HG03135 (cell line): ENCODE measurements around the gene HADH.
"Not testable (repeated sequence)": the region's sequence is repeated elsewhere in the genome, so short reads cannot be mapped to it uniquely, and the experiment has no call there.

ENCODE experiments used
- ATAC-seq: cut with Tn5 transposase; IDR thresholded peaks from one replicate; pipeline ENCODE4 v1.9.1; 2021; ENCODE audit warnings: mild to moderate bottlenecking, moderate library complexity; ENCODE audit not compliant: unreplicated experiment

The HADH gene

GRCh38 chr4:107989537-107990386 lies at the start of gene HADH:
TSS of gene HADH (plus strand) at chr4:107989889. CDS start at chr4:107989933, 44 bp downstream.
- ATAC-seq: peak; percentile 98

DNA sequence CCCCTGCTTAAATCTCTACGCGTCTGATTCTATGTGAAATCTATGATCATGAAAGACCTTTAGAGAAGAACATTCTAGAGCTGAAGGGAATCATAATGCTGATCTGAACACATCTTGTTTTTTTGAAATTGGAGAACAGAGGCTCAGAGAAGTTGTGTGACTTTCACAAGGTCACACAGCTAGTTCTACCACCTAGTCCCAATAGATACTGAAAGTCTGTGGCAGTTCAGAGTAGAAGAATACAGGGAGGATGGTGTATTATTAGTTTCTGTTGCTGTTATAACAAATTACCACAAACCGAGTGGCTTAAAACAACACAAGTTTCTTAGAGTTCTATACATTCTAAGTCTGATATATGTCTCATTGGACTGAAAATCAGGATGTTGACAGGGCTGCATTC lies 43.9 kb upstream of the HADH start:
- ATAC-seq: no peak

DNA sequence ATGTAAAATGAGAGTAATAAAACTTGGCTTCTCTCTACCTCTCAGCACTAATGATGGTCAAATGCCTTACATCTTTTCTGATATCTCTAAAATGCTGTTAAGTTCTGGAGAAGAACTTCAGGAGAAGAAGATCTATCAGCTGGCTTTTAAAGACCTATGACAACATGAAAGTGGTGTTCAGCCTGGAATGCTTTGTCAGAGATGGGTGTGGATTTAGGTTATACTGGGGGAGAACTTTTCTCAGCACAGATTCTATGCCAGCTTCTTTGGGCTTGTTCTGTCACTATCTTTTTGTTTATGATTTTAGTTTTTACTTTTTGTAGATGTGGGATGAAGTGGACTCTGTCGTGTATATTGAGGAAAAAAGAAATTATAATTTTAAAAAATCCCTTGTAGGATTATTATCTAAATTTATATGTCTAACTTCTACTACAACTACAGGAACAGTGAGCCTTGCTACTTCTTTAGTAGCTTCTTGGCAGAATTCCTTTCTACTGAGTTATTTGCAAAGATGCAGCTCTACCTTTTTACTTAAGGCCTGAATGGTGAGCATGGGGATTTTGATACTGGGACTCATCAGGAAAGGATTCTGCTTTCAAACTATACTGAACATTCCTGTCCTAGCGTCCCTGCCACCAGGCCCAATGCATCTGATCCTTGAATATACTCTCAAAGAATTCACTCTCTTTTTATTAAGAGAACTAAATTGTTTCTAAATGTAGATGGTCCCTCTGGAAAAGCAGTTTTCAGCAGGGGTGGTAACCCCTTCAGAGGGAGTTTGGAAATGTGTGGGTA lies 38.7 kb upstream of the HADH start:
- ATAC-seq: no peak

GRCh38 chr4:107951551-107951950 lies 38.1 kb upstream of the HADH start:
- no peak for ATAC-seq

DNA sequence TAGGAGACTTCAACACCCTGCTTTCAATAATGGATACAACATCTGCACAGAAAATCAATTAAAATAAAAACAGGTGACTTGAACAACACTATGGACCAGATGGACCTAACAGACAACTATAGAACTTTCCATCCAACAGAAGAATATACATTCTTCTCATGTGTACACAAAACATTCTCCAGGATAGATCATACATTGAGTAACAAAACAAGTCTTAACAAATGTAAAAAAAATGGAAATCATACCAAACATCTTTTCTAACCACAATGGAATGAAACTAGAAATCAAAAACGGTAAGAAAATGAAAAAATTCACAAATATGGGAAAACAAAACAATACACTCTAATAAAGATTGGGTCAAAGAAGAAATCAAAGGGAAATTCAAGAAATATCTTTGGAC lies 33.7 kb upstream of the HADH start:
- ATAC-seq: no peak

DNA sequence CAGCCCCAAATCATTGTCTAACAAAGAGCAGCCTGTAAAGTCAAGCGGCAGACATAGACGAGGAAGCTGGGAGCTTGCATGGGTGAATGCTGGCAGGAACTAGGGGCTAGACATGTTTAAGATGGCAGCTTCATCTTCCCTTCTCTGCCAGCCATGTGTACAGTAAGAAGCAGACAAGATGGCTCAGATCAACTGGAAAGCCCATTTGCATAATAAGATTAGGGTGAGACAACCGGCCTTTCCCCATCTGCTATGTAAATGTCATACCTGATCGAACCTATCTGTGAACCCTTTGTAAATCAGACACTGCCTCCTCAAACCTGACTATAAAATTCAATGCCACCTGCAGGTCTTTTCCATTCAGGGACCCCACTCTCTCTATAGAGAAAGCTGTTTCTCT lies 22.8 kb upstream of the HADH start:
- no peak for ATAC-seq

DNA sequence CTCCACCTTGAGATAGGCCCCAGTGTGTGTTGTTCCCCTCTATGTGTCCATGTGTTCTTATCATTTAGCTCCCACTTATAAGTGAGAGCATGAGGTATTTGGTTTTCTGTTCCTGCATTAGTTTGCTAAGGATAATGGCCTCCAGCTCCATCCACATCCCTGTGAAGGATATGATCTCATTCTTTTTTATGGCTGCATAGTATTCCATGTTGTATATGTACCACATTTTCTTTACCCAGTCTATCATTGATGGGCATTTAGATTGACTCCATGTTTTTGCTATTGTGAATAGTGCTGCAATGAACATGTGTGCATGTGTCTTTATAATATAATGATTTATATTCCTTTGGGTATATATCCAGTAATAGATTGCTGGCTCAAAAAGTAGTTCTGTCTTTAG lies 22.2 kb upstream of the HADH start:
- ATAC-seq: not testable (repeated sequence)

DNA sequence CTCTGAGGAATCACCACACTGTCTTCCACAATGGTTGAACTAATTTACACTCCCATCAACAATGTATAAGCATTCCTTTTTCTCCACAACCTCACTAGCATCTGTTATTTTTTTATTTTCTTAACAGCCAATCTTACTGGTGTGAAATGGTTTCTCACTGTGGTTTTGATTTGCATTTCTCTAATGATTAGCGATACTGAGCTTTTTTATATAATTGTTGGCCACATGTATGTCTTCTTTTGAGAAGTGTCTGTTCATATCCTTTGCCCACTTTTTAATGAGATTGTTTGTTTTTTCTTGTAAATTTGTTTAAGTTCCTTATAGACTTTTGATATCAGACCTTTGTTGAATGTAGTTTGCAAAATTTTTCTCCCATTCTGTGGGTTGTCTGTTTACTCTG lies 21.8 kb upstream of the HADH start:
- not testable (repeated sequence) for ATAC-seq

- no peak for ATAC-seq
These were observed 19.5 kb upstream of the HADH start for GRCh38 chr4:107970063-107970798.

GRCh38 chr4:107972605-107973004 lies 17.1 kb upstream of the HADH start:
- ATAC-seq: no peak

DNA sequence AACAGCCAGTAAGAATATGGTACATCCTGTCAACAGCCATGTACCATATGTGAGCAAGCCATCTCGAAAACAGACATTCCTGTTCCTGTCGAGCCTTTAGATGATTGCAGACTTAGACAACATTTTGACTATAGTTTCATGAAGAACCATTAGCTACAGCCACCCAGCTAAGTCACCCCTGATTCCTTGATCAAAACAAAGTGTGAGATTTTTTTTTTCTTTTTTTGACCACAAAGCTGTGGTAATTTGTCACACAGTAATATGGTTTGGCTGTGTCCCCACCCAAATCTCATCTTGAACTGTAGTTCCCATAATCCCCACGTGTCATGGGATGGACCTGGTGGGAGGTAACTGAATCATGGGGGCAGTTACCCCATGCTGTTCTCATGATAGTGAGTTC lies 15.2 kb upstream of the HADH start:
- no peak for ATAC-seq

DNA sequence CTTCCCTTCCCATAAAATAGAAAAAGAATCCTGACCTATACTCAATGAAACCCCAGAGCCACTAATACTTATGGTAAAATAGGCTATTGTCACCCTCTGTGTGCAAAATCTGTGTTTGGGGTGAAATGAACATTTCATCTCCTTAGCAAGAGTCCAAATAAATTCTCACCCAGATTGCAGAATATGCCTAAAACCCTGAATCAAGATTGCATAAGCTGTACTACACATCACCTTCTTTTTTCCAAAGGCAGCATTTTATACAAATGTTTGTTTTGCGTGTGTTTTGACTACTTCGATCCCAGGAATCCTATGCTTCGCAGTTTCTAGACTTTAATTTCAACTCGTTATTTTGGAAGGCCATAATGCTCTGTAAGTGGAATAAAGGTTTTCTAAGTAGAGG lies 12.2 kb upstream of the HADH start:
- no peak for ATAC-seq

DNA sequence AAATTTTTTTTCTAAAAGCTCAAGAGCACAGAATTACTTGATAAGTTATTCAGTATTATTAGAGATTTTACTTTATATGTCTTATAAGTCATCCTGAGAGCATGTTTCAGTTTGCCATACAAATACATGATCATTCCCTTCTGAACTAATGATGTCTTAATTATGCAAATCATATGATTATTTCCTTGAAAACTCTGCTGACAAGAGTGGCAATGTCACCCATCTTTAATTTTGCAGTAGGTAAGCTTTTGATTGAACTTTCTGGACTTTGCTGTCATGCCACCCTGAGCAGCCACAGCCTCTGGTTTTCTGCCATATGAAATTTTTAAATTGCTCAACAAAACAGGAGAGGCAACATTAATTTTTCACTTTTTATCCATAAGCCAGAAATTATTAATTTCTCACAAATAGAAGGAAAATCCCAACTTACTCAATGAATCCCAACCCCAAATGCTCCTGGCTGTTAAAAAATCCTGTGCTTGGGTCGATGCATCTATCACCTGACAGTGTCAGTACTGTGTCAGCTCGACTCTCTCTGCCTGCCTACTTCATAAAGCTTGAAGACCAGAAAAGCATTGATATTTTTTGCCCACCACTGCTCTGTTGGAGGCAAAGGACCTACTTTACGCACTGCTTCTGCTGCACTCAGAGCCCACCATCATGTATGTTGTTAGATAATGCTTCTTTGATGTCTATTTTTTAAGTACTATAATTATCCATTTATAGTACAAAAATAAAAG lies 11.6 kb upstream of the HADH start:
- ATAC-seq: no peak

- no peak for ATAC-seq
These were observed 10.8 kb upstream of the HADH start for GRCh38 chr4:107978716-107979451.

- no peak for ATAC-seq
These were observed 1.6 kb upstream of the HADH start for GRCh38 chr4:107987916-107988762.

GRCh38 chr4:107988763-107989035 lies 990 bp upstream of the HADH start:
- no peak for ATAC-seq

DNA sequence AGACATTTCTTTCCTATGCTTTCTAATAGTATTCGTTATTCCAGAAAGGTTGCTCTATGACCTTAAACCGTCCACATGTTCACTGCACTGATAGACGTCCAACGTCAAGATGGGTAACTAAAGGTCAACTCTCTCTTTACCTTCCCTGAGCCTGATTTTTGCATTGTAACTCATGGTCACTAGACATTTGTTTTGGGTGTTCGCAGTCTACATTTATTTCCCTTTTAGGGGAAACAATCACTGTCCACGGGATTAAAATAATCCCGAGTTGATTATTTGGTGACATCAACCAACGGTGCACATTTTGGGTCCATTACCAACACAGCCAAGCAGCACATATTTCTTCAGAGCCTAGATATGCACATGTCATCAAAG lies 540 bp upstream of the HADH start:
- peak; percentile 19 for ATAC-seq

DNA sequence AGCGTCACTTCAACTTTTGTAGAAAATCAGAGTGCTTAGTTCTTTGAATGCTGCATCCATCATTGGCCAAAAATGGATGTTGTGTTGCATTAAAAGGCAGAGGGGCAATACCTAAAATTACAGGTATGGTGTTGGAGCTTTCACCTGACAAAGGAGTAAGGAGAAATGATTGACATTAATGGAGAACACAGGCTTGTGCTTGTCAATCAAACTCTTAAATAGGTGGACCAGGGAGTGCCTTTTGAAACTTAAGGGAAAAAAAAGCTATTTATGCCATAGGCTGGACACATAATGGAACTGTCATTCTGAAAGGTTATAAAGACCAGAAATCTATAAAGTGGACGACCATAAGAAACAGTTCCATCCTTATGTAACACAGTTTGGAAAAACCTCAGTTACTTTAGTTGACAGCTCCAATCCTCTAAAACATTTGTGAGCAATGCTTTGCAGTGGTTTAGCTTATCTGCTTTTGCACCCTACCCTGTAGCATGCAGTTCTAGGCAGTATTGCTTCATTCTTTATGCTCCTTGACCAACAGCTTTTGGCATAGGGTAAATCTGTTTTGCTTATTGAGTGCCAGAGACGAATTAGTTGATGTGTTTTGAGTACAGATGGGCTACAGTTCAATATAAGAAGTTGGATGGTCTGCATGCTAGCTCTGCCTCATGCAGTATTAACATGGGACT lies 2.4 kb downstream of the HADH start:
- ATAC-seq: no peak

GRCh38 chr4:107993969-107994368 lies 4.3 kb downstream of the HADH start:
- ATAC-seq: no peak
